A549 treated with AZD9567 at 1 μM for 4 hours (cell line): Measurements from ENCODE around the gene RAB3A. TPM values are rescaled to one million over a fixed set of nuclear protein-coding genes. Genes with fewer than 3 reads are reported as not detected.

ENCODE experiments used
- total RNA-seq: library from RNA; stranded (reverse); fragments of 200-300 nt; extraction: Qiagen RNA extraction; gene quantifications from 5 replicates; pipeline ENCODE4 v1.2.3, GENCODE V29; 2022; ENCODE audit not compliant: insufficient read depth

Gene RAB3A, protein sequence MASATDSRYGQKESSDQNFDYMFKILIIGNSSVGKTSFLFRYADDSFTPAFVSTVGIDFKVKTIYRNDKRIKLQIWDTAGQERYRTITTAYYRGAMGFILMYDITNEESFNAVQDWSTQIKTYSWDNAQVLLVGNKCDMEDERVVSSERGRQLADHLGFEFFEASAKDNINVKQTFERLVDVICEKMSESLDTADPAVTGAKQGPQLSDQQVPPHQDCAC
- 0.71 to 0.99 TPM (median 0.79 TPM) in 4 of 5 replicates, not detected in the other for total RNA-seq

DNA sequence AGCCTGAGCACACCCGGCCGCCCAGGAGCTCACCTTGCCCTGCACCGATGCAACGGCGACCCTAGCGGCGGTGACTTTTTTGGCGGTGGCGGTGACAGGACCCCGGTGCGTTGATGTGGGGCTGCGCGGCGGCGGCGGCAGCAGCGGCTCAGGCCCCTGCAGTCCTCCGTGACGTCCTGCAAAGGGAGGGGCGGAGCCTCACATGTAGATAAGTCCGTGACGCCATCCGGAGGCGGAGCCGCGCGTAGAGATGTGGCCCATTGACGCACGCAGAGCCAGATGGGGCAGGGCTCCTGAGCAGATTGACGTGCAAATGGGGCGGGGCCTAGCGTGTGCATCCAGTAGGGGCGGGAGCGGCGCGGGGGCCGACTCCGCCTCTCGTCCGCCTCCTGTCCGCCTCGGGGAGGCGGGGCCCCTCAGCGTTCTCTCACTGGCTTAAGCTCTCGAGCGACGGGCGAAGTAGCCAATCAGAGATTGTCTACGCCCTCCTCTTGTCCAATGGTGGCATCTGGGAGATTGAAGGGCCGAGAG is at the start of gene RAB3A:
Gene RAB3A (minus strand): TSS at position 180 of the 531 bp plus-strand sequence. CDS start 1,302 bp downstream, outside the sequence.

DNA sequence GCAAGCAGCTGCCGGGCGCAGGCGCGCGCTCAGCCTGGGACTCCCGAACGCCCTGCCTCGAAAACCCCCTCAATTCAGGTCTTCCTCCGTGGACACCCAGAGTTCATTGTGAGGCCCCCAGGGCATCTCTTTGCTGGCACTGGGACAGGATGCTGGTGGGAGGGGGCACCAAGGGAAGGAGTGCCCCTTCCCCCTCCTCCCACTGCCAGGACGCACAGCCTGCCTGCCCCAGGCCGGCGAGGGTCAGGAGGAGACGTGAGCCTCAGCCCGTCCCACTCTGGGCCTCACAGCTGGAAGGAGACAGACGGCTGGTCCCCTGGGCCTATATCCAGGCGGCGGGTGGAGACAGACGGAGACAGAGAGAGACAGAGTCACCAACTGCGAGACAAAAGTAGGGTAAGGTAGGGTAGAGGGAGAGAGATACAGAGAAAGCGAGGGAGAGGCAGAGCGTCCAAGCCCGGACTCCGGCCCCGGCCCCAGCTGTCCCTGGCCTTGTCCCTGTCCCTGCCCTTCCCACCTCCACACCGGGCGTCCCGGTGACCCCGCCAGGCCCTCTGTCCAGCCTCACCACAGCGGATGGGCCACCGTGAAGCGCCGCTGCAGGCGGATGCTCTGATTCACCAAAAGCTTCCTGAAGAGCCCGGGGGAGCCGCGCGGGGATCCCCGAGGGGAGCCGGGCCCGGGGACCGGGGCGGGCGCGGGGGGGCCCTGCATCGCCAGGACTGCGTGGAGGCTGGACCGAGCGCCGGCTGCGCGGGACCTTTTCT is 22.0 kb upstream of the RAB3A start, which contains the start of gene PDE4C:
Gene PDE4C (minus strand): TSS at position 737 of the 767 bp plus-strand sequence. CDS start 23 bp downstream, at position 714.

DNA sequence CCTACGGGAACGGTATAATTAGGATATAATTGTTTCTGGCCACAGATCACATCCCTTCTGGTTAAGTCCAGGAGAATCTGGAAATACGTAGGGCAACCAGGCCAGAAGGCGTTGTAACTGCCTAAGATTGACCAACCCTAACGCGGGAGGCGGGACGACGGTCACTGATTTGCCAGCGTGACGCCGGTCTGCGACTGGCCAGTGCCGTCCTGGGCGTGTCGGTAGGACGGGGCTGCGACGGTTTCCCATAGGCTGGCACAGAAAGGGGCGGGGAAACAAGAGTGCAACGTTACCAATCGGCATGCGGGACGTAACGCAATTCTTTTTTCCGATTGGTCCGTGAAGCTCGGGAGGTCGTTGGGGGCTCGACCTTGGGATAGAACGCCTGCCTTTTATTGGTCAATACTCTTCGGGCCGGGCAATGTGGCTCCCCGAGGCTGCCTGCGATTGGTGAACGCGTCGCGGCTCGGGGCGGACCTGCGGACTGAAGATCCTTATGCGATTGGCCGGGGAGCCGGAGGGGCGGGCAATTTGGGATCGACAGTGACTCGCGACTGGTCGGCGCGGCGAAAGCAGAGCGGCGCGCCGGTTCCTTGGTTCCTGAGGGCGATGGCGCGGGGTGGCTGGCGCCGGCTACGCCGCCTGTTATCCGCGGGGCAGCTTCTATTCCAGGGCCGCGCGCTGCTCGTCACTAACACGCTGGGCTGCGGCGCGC is 11.0 kb downstream of the RAB3A start, which contains the start of gene MPV17L2:
Gene MPV17L2 (plus strand): TSS at position 546 of the 715 bp plus-strand sequence. CDS start 64 bp downstream, at position 610.

DNA sequence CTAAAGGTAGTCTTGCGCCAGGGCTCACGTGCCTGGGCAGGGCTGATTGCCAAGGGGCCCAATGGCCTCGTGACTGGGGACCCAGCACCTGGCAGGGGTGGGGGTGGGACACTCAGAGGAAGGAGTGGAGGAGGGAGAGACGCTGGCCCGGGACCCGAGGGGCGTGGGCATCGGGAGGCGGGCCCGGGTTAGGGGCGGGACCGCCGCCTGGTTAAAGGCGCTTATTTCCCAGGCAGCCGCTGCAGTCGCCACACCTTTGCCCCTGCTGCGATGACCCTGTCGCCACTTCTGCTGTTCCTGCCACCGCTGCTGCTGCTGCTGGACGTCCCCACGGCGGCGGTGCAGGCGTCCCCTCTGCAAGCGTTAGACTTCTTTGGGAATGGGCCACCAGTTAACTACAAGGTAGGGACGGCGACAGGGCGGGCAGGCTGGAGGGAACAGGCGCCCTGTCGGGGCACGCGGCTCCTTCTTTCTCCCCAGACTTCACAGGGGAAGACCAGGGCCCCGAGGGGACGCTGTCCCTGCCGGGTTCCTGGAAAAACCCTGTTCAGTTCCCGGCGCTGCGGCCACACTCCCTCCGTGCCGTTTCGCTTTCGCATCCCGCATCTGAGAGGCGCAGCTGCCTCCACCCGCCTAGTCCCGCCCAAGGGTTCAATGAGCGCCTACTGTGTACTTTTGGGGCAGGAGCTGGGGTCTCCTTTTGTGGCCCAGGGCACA is 30.1 kb downstream of the RAB3A start, which contains the start of gene IFI30:
Gene IFI30 (plus strand): TSS at position 242 of the 717 bp plus-strand sequence. CDS start 29 bp downstream, at position 271.

DNA sequence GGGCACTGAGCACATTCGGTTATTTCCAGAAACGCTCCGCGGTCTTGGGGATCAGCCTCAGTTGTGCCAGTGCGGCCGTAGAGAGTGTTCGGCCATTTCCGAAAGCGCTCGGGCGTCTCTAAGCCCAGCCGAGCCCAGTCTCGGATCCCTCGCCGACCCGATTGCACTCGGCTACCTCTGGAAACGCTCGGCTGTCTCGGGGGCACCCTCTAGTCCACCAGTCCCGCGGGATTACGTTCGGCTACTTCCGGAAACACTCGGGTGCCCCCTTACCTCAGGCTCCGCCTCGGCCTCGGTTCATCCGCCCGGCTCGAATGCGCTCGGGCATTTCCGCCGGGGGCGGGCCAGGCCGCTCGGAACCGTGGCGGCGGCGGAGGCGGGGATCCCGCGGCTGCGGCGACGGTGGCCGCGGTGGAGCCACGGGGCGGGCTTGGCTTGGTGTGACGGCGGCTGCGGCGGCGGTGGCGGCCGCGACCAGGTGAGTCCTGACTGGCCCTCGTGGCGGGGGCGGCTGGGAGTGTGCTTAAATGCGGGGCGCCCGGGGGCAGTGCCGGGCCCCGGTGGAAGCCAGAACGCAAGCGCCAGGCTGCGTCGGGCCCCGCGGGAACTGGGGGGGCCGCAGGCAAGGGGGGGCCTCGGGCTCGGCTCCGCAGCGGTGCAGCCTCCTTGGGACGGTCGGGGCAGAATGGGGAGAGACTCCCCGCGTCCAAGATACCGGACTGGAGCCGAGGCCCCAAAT is 50.9 kb downstream of the RAB3A start, which contains the start of gene PIK3R2:
Gene PIK3R2 (plus strand): TSS at position 347 of the 739 bp plus-strand sequence. CDS start 2,717 bp downstream, outside the sequence.

Other genes with a start within 250 kb of the RAB3A start
- 0.57 to 1.2 TPM (median 0.86 TPM) in 4 of 5 replicates, not detected in the other for gene KCNN1, start 236.9 kb downstream of the RAB3A start, total RNA-seq
- 27.9 to 44.1 TPM (median 43.5 TPM) in 5 replicates for gene ARRDC2, start 195.9 kb downstream of the RAB3A start, total RNA-seq
- not detected in 5 replicates for gene IL12RB1, start 117.1 kb downstream of the RAB3A start, total RNA-seq
- 1.9 to 2.4 TPM (median 2.2 TPM) in 5 replicates for gene MAST3, start 106.3 kb downstream of the RAB3A start, total RNA-seq
- gene PIK3R2, start 50.9 kb downstream of the RAB3A start, total RNA-seq: 9.9 to 15.0 TPM (median 12.4 TPM) in 5 replicates
- gene IFI30, start 30.2 kb downstream of the RAB3A start, total RNA-seq: 13.6 to 22.2 TPM (median 15.9 TPM) in 5 replicates
- 9.5 to 14.8 TPM (median 12.7 TPM) in 5 replicates for gene MPV17L2, start 10.8 kb downstream of the RAB3A start, total RNA-seq
- 0.05 to 0.48 TPM (median 0.16 TPM) in 4 of 5 replicates, not detected in the other for gene PDE4C, start 22.4 kb upstream of the RAB3A start, total RNA-seq
- 0.38 to 0.58 TPM (median 0.44 TPM) in 4 of 5 replicates, not detected in the other for gene IQCN, start 70.4 kb upstream of the RAB3A start, total RNA-seq
- 32.5 to 55.4 TPM (median 47.0 TPM) in 5 replicates for gene JUND, start 77.6 kb upstream of the RAB3A start, total RNA-seq
- 195 to 241 TPM (median 232 TPM) in 5 replicates for gene LSM4, start 119.0 kb upstream of the RAB3A start, total RNA-seq
- 1.6 to 2.9 TPM (median 1.9 TPM) in 5 replicates for gene PGPEP1, start 136.6 kb upstream of the RAB3A start, total RNA-seq
- gene GDF15, start 182.1 kb upstream of the RAB3A start, total RNA-seq: 17.5 to 29.7 TPM (median 21.4 TPM) in 5 replicates
- gene LRRC25, start 193.6 kb upstream of the RAB3A start, total RNA-seq: 0.03 TPM in 1 of 5 replicates, not detected in the others
- 46.0 to 50.4 TPM (median 49.2 TPM) in 5 replicates for gene SSBP4, start 215.4 kb upstream of the RAB3A start, total RNA-seq
- gene ISYNA1, start 234.1 kb upstream of the RAB3A start, total RNA-seq: 26.9 to 45.1 TPM (median 44.5 TPM) in 5 replicates